ENCODE measurements around the gene LARP4B. TPM values are rescaled to one million over a fixed set of nuclear protein-coding genes. Genes with fewer than 3 reads are reported as not detected.

Gene LARP4B
- total RNA-seq, 4 donors from 2014 or later, result 68.6 to 113 (median 87.4) TPM

- intact Hi-C loops (cut with DNase I), result no loop called here
- Histone ChIP-seq H3K27me3 (no peaks in the 10 kb centered on the region), H3K4me3 (replicated peaks in 1 of 3) (no peak overlapping the region), H3K36me3 (no peaks in the 10 kb centered on the region), H3K27ac (no peak overlapping the region), H3K9me3 (no peaks in the 10 kb centered on the region), H3K4me1 (peaks cover 9% of the 10 kb centered on the region in 2 donors)
- TF ChIP-seq POLR2A (IDR thresholded peaks at IDR 0.05), result no peak
- TF ChIP-seq, protein P1, sequence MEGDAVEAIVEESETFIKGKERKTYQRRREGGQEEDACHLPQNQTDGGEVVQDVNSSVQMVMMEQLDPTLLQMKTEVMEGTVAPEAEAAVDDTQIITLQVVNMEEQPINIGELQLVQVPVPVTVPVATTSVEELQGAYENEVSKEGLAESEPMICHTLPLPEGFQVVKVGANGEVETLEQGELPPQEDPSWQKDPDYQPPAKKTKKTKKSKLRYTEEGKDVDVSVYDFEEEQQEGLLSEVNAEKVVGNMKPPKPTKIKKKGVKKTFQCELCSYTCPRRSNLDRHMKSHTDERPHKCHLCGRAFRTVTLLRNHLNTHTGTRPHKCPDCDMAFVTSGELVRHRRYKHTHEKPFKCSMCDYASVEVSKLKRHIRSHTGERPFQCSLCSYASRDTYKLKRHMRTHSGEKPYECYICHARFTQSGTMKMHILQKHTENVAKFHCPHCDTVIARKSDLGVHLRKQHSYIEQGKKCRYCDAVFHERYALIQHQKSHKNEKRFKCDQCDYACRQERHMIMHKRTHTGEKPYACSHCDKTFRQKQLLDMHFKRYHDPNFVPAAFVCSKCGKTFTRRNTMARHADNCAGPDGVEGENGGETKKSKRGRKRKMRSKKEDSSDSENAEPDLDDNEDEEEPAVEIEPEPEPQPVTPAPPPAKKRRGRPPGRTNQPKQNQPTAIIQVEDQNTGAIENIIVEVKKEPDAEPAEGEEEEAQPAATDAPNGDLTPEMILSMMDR (IDR thresholded peaks at IDR 0.05), result no peak
- DNase-seq, result no peak
- 93 to 98% methylated on average over 5 to 18 of the region's 20 CpGs for WGBS, 2 donors
Observed at GRCh38 chr10:964988-965417, 33.5 kb upstream of the LARP4B start.

DNA sequence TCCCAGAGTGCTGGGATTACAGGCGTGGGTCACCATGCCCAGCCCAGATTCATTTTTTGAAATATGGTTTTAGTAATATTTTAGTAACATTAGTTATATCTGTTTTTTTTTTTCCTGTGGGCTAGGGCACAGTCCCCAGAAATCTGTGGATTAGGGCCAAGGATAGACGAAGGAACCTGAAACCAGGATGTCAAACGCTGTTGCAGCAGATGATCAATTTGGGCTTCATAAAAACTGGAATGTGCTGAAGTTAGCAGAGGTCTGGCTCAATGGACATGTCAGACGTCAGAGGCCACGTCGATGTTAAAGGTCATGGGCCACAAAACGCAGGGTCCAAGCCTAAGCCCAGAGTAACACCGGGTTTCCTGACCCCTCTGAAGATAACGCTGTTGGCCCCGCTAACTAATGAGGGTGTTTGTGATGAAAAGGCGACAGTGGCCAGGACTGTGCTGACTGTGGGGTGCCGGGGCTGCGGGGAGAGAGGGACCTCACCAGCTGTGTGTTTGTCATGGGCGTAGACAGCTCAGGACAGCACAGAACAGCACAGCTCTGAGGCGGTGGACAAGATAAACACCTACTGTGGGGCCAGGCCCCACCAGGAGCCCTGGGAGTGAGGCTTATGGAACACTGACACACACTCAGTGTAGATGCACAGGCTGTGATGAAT, 32.9 kb upstream of the LARP4B start:
- H3K36me3 ChIP-seq, result no peaks in the 10 kb centered on the region
- no peak for DNase-seq
- WGBS, 2 donors, result 91 to 93% methylated on average over 15 of the region's 15 CpGs
- TF ChIP-seq POLR2A (IDR thresholded peaks at IDR 0.05), result no peak
- TF ChIP-seq, protein P1 (IDR thresholded peaks at IDR 0.05), result no peak
- H3K9me3 ChIP-seq, result no peaks in the 10 kb centered on the region
- no peak overlapping the region for H3K27ac ChIP-seq
- no peak overlapping the region for H3K4me3 ChIP-seq (replicated peaks in 1 of 3)
- H3K4me1 ChIP-seq, result peaks cover 4% of the 10 kb centered on the region in 2 donors
- H3K27me3 ChIP-seq, result no peaks in the 10 kb centered on the region
- intact Hi-C loops (cut with DNase I), result no loop called here

- 85 to 96% methylated on average over 3 to 4 of the region's 4 CpGs for WGBS, 2 donors
Observed at GRCh38 chr10:963655-964054, 32.1 kb upstream of the LARP4B start.

DNA sequence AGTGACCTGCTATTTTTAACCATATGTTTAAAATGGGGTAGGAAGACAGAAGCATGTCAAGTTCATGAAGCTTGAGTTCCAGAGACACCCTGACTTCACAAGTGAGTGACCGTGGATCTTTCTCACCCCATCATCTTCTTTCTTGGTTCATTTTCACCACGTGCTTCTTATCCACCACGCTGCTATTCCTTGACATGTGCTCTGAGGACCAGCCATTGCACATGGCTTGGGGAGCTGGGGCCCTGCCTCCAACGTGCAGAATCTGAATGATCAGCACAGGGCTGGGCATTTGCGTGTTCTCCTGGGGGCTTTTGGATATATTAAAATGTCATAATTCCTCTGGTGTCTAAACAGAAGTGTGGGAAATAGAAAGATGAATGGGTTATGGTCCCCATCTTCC, 31.7 kb upstream of the LARP4B start:
- Histone ChIP-seq H3K27ac (no peak overlapping the region), H3K9me3 (no peaks in the 10 kb centered on the region), H3K4me3 (replicated peaks in 1 of 3) (no peak overlapping the region), H3K4me1 (no peaks in the 10 kb centered on the region), H3K36me3 (no peaks in the 10 kb centered on the region), H3K27me3 (no peaks in the 10 kb centered on the region)
- 89 to 91% methylated on average over 5 of the region's 5 CpGs for WGBS, 2 donors
- TF ChIP-seq POLR2A (IDR thresholded peaks at IDR 0.05), result no peak
- TF ChIP-seq, protein P1 (IDR thresholded peaks at IDR 0.05), result no peak
- intact Hi-C loops (cut with DNase I), result no loop called here
- DNase-seq, result no peak

More at GRCh38 chr10:963655-964054, 32.1 kb upstream of the LARP4B start:
- H3K9me3 ChIP-seq, result no peaks in the 10 kb centered on the region
- no peak for DNase-seq
- no peaks in the 10 kb centered on the region for H3K4me1 ChIP-seq
- no peak overlapping the region for H3K27ac ChIP-seq
- H3K36me3 ChIP-seq, result no peaks in the 10 kb centered on the region
- H3K27me3 ChIP-seq, result no peaks in the 10 kb centered on the region
- no peak overlapping the region for H3K4me3 ChIP-seq (replicated peaks in 1 of 3)
- intact Hi-C loops (cut with DNase I), result no loop called here
- TF ChIP-seq, protein P1 (IDR thresholded peaks at IDR 0.05), result no peak
- TF ChIP-seq POLR2A (IDR thresholded peaks at IDR 0.05), result no peak

- H3K4me3 ChIP-seq (replicated peaks in 1 of 3), result no peak overlapping the region
- no peak overlapping the region for H3K27ac ChIP-seq
- H3K4me1 ChIP-seq, result no peaks in the 10 kb centered on the region
- no peaks in the 10 kb centered on the region for H3K27me3 ChIP-seq
- H3K36me3 ChIP-seq, result no peaks in the 10 kb centered on the region
- H3K9me3 ChIP-seq, result no peaks in the 10 kb centered on the region
- TF ChIP-seq POLR2A (IDR thresholded peaks at IDR 0.05), result no peak
- TF ChIP-seq, protein P1 (IDR thresholded peaks at IDR 0.05), result no peak
- intact Hi-C loops (cut with DNase I), result no loop called here
- DNase-seq, result no peak
- 97 to 98% methylated on average over 3 of the region's 3 CpGs for WGBS, 2 donors
Observed at GRCh38 chr10:962342-962741, 30.8 kb upstream of the LARP4B start.
